ENCODE data around the gene BFSP2.

BFSP2 gene

GRCh38 chr3:133366921-133367320 lies 32.9 kb upstream of the BFSP2 start:
- FAIRE-seq, result no peak

DNA sequence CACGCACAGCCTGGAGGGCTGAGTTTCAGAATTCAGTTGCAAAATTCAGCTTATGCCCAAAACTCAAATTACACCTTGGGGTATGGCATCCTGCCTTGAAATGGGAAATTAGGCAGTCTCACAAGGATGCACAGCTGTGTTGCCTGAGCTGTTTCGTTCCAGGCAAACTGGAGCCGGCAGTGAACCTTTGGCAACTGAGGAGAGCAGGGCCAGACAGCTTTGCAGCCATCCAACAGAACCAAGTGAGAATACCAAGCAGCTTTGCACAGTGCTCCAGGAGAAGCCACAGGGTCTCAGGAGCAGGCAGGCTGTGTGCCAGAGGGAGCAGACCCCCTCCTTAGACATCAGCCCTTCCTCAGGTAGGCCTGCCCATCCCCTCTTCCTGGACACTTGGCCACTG lies 32.5 kb upstream of the BFSP2 start:
- FAIRE-seq, result no peak
- TF ChIP-seq CTCF (IDR thresholded peaks at IDR 0.05; ENCODE audit: insufficient read depth, missing control alignments), result no peak

More at GRCh38 chr3:133366921-133367320, 32.9 kb upstream of the BFSP2 start:
- TF ChIP-seq CTCF (IDR thresholded peaks at IDR 0.05; ENCODE audit: insufficient read depth, missing control alignments), result no peak
- DNase-seq (ENCODE audit: insufficient read length, low spot score), result no peak

DNA sequence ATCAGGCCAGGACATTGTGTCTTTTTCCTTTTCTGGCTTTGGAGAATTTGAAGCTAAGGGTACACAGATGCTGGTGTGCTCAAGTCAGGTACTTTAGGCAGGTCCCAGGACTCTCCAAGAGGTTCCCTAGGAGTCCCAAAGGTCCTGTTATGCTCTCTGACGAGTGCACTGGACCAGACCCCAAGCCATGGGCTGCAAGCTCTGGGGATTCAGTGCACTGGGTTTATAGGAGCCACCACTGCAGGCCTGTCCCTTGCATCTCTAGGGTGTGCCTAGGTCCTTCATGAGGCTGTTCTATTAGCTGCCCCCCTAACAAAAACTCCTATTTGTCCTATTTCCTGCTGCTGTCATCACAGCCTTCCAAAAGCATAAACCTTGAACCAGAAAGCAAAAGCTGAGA lies 31.9 kb upstream of the BFSP2 start:
- FAIRE-seq, result no peak
- no peak for DNase-seq (ENCODE audit: insufficient read length, low spot score)
- TF ChIP-seq CTCF (IDR thresholded peaks at IDR 0.05; ENCODE audit: insufficient read depth, missing control alignments), result no peak

More for the DNA sequence above, 32.5 kb upstream of the BFSP2 start:
- no peak for DNase-seq (ENCODE audit: insufficient read length, low spot score)

GRCh38 chr3:133368371-133369067 lies 31.3 kb upstream of the BFSP2 start:
- TF ChIP-seq CTCF (IDR thresholded peaks at IDR 0.05; ENCODE audit: insufficient read depth, missing control alignments), result no peak
- no peak for DNase-seq (ENCODE audit: insufficient read length, low spot score)
- peak; percentile 11 for FAIRE-seq

DNA sequence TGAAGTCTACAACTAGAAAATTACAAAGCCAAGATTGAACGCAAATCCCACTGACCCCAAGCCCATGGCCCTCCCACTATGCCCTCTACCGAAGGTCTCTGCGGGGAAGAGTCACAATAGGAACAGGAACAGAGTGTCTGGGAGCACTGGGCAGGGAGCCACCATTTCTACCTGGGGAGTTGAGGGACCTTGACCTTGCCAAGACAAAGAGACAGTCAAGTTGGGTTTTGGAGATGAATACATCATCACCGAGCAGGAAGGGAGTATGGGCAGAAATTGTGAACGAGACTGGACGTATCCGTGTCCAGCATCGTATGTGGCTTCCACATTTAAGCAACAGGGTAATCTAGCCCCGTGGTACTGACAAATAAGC lies 30.8 kb upstream of the BFSP2 start:
- TF ChIP-seq CTCF (IDR thresholded peaks at IDR 0.05; ENCODE audit: insufficient read depth, missing control alignments), result no peak

DNA sequence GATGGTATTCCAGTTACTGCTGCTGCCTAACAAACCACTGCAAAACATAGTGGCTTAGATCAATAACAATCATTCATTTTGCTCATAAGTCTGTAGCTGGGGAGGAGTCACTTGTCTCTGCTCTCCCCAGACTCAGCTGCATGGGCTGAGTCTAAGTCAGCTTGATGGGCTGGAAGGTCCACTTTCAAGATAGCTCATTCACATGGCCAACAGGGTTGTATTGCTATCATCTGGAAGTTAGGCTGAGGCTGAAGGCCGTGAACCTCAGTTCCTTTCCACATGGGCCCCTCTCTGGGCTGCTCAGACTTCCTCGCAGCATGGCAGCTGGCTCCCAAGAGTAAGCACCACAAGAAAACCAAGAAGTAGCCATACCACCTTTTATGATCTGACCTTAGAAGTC lies 28.7 kb upstream of the BFSP2 start:
- no peak for TF ChIP-seq CTCF (IDR thresholded peaks at IDR 0.05; ENCODE audit: insufficient read depth, missing control alignments)
- DNase-seq (ENCODE audit: insufficient read length, low spot score), result no peak
- FAIRE-seq, result no peak

More for the DNA sequence above, 30.8 kb upstream of the BFSP2 start:
- FAIRE-seq (no peak), DNase-seq (ENCODE audit: insufficient read length, low spot score) (no peak)

DNA sequence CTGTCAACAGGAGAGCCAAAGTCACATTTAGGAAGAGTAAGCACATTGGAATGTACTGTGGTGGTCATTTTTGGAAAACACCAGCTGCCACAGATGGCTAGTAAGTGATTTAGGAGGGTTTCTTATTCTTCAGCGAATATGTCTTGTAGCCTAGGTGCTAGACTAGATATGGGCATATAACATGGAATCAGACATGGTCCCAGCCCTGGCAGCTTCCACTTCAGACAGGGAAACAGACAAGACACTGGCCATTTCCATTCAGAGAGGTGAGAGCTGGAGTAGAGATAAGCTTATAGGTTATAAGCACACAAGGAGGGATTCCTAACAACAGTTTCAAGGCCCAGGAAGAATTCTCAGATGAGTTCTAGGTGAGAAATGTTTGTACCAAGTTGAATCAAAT lies 28.2 kb upstream of the BFSP2 start:
- TF ChIP-seq CTCF (IDR thresholded peaks at IDR 0.05; ENCODE audit: insufficient read depth, missing control alignments), result no peak
- FAIRE-seq (no peak), DNase-seq (ENCODE audit: insufficient read length, low spot score) (no peak)
